ENCODE measurements around the gene ANXA3.

GRCh38 chr4:78627046-78627965 is 75.7 kb downstream of the ANXA3 start:
- no peak for TF ChIP-seq CTCF (conservative IDR thresholded peaks at IDR 0.05; ENCODE audit: low read depth, low read length)
- no peak for TF ChIP-seq EZH2 (IDR thresholded peaks at IDR 0.05; ENCODE audit: low read length, unreplicated experiment)
- TF ChIP-seq EZH2phosphoT487 (IDR thresholded peaks at IDR 0.05; ENCODE audit: borderline replicate concordance, low read length): no peak
